Measurements from ENCODE around the gene SETD1B. TPM values are rescaled to one million over a fixed set of nuclear protein-coding genes. Genes with fewer than 3 reads are reported as not detected.
"Not testable (repeated sequence)": the region's sequence is repeated elsewhere in the genome, so short reads cannot be mapped to it uniquely, and the experiment has no call there.

Gene SETD1B
- total RNA-seq, 1 experiment from 2014 or later: 40.4 TPM

GRCh38 chr12:121755591-121755990, 48.2 kb upstream of the SETD1B start:
- H2AK5ac ChIP-seq (ENCODE audit: insufficient read length, low read length): no peak overlapping the region
- no peak overlapping the region for H2BK120ac ChIP-seq (ENCODE audit: low read depth, low read length, poor library complexity, severe bottlenecking)
- H3K27me3 ChIP-seq (ENCODE audit: insufficient read depth, low read length): no peaks in the 10 kb centered on the region
- H3K4ac ChIP-seq (ENCODE audit: low read depth, low read length): no peak overlapping the region
- H4K91ac ChIP-seq (ENCODE audit: insufficient read length, low read depth, low read length): no peak overlapping the region
- no peak overlapping the region for H4K5ac ChIP-seq (ENCODE audit: insufficient read length, low read depth, low read length)
- no peak overlapping the region for H3K14ac ChIP-seq (ENCODE audit: insufficient read depth, low read length)
- Mint-ChIP-seq H3K36me3 (ENCODE audit: insufficient read depth in 1 of 3, low read depth in 3 of 3) (peaks cover 8 to 27% (median 13%) of the 10 kb centered on the region in 3 experiments; a peak in 5 of 7 replicates), H3K4me1 (no peaks in the 10 kb centered on the region), H3K27ac (no peak overlapping the region), H3K4me3 (no peak overlapping the region), H3K9me3 (no peaks in the 10 kb centered on the region), H3K27me3 (ENCODE audit: low read depth) (no peaks in the 10 kb centered on the region)
- no peak overlapping the region for H3K18ac ChIP-seq (ENCODE audit: insufficient read length, low read depth, low read length)
- H3K9me3 ChIP-seq (ENCODE audit: control insufficient read depth, low read depth, low read length): no peaks in the 10 kb centered on the region
- no peak overlapping the region for H2BK12ac ChIP-seq (ENCODE audit: insufficient read length, low read depth, low read length)
- H3K23ac ChIP-seq (ENCODE audit: insufficient read length, low read depth, low read length): no peak overlapping the region
- no peaks in the 10 kb centered on the region for H3K4me1 ChIP-seq (ENCODE audit: insufficient read depth, low read length)
- DNase-seq: no peak
- H3K56ac ChIP-seq (ENCODE audit: insufficient read length, low read depth, low read length): no peak overlapping the region
- H3K27ac ChIP-seq (ENCODE audit: insufficient read length, low read depth, low read length): no peak overlapping the region
- no peak overlapping the region for H2BK5ac ChIP-seq (ENCODE audit: insufficient read length, low read length)
- no CpG with 5 or more reads among the region's 3 CpGs for WGBS (ENCODE audit: extremely low coverage, insufficient read length, low lambda C conversion rate)
- no peak overlapping the region for H2AFZ ChIP-seq (ENCODE audit: low read length)
- TF ChIP-seq CTCF (conservative IDR thresholded peaks at IDR 0.05): no peak
- H4K20me1 ChIP-seq (ENCODE audit: control insufficient read depth, insufficient read depth, insufficient read length): no peaks in the 10 kb centered on the region
- no peak overlapping the region for H3T11ph ChIP-seq (ENCODE audit: low read length)
- H3K79me2 ChIP-seq (ENCODE audit: insufficient read depth, low read length): no peaks in the 10 kb centered on the region
- H3K23me2 ChIP-seq (ENCODE audit: insufficient read length, low read depth, low read length, poor library complexity, severe bottlenecking): no peaks in the 10 kb centered on the region
- no peak overlapping the region for H2BK20ac ChIP-seq (ENCODE audit: low read depth, low read length, poor library complexity, severe bottlenecking)
- no peak overlapping the region for H2BK15ac ChIP-seq (ENCODE audit: low read depth, low read length)
- no peak overlapping the region for H3K9ac ChIP-seq (ENCODE audit: extremely low read depth, insufficient read length, low read length)
- H3K4me2 ChIP-seq (ENCODE audit: insufficient read depth, insufficient read length, low read length): no peak overlapping the region
- H3K79me1 ChIP-seq (ENCODE audit: insufficient read depth, low read depth, low read length, poor library complexity, severe bottlenecking): no peaks in the 10 kb centered on the region
- no peak overlapping the region for H4K8ac ChIP-seq (replicated peaks; ENCODE audit: insufficient read length, low read depth, low read length)

GRCh38 chr12:121758536-121758935, 45.3 kb upstream of the SETD1B start:
- H4K8ac ChIP-seq (replicated peaks; ENCODE audit: insufficient read length, low read depth, low read length); H3K4me2 ChIP-seq (ENCODE audit: insufficient read depth, insufficient read length, low read length); H2AK5ac ChIP-seq (ENCODE audit: insufficient read length, low read length); H3K23me2 ChIP-seq (ENCODE audit: insufficient read length, low read depth, low read length, poor library complexity, severe bottlenecking); H3K9ac ChIP-seq (ENCODE audit: extremely low read depth, insufficient read length, low read length); DNase-seq; H2BK12ac ChIP-seq (ENCODE audit: insufficient read length, low read depth, low read length); H2BK20ac ChIP-seq (ENCODE audit: low read depth, low read length, poor library complexity, severe bottlenecking); H2AFZ ChIP-seq (ENCODE audit: low read length); H2BK5ac ChIP-seq (ENCODE audit: insufficient read length, low read length); H3K27me3 Mint-ChIP-seq (ENCODE audit: low read depth); H3K4ac ChIP-seq (ENCODE audit: low read depth, low read length); H3K4me1 ChIP-seq (ENCODE audit: insufficient read depth, low read length); H3K56ac ChIP-seq (ENCODE audit: insufficient read length, low read depth, low read length); H2BK120ac ChIP-seq (ENCODE audit: low read depth, low read length, poor library complexity, severe bottlenecking); H3K14ac ChIP-seq (ENCODE audit: insufficient read depth, low read length); H3K79me2 ChIP-seq (ENCODE audit: insufficient read depth, low read length); H3K9me3 ChIP-seq (ENCODE audit: control insufficient read depth, low read depth, low read length); H3K79me1 ChIP-seq (ENCODE audit: insufficient read depth, low read depth, low read length, poor library complexity, severe bottlenecking); H3K9me3 Mint-ChIP-seq; H3K4me1 Mint-ChIP-seq; H3T11ph ChIP-seq (ENCODE audit: low read length); H4K5ac ChIP-seq (ENCODE audit: insufficient read length, low read depth, low read length); H3K27ac ChIP-seq (ENCODE audit: insufficient read length, low read depth, low read length); H3K4me3 Mint-ChIP-seq; H4K20me1 ChIP-seq (ENCODE audit: control insufficient read depth, insufficient read depth, insufficient read length); H3K27me3 ChIP-seq (ENCODE audit: insufficient read depth, low read length); H4K91ac ChIP-seq (ENCODE audit: insufficient read length, low read depth, low read length); H3K18ac ChIP-seq (ENCODE audit: insufficient read length, low read depth, low read length); H3K23ac ChIP-seq (ENCODE audit: insufficient read length, low read depth, low read length); H3K27ac Mint-ChIP-seq; H2BK15ac ChIP-seq (ENCODE audit: low read depth, low read length): not testable (repeated sequence)
- no CpG with 5 or more reads among the region's 22 CpGs for WGBS (ENCODE audit: extremely low coverage, insufficient read length, low lambda C conversion rate)
- peaks cover 5 to 22% (median 8%) of the 10 kb centered on the region in 3 experiments; a peak in 5 of 7 replicates for H3K36me3 Mint-ChIP-seq (ENCODE audit: insufficient read depth in 1 of 3, low read depth in 3 of 3)

All from H9 (cell line).